NOMO-1 (cell line): Measurements from ENCODE around the gene FYB2.

ENCODE experiments used
- DNase-seq, 2 experiments: peaks; one replicate each; lab custom pipeline; 2025; ENCODE audit not compliant: unreplicated experiment in 2 of 2; lab: John Stamatoyannopoulos, UW

FYB2 gene

DNA sequence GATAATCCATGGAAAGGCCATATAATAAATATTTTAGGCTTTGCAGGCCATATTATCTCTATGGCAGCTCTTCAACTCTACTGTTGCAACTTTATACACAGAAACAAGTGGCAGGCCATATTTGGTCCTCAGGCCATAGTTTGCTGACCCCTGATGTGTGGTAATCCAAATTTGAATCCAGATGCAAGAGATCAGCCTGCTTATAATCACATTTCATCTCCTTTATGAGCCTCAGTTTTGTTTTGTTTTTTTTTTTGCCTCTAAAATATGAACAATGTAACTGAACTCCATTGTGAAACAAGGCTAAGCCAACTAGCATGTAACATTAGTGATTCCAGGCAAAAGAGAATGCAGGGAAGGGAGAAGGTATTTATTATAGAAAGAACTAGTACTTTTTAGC, 92.5 kb downstream of the FYB2 start:
- DNase-seq: no peak

DNA sequence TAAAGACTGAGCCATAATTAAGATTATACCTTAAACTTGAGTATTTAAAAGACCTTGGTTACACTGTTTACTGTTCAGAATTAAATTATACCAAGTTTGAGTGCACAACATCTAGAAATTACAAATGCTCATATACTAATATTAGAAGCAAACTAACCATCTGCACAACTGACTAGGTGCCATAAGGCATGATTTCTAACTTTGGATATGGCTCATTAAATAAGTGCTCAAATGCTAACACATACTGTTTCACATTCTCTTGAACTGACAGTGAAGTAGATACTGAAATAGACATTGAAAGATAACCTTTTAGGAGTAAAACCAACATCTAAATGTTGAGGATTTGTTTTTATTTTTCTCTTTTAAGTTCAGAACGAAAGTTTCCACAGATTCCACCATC, 100.0 kb downstream of the FYB2 start:
- no peak for DNase-seq

DNA sequence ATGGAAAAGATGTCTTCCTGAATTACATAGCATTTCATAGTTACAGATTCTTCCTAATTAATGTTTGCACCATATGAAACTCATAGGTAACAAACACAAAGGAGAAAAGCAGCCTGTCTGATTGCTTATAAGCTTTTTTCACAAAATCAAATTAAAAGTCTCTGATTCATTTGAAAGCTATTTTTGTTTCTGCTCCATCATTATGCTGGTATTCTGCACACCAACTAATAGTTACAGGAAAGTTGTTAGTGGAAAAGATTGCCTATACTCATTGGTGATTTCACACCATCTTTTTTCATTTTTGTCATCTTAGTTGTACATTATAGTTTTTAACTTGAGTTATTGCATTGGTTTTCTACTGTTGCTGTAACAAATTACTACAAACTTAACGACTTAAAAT, 104.0 kb downstream of the FYB2 start:
- no peak for DNase-seq

DNA sequence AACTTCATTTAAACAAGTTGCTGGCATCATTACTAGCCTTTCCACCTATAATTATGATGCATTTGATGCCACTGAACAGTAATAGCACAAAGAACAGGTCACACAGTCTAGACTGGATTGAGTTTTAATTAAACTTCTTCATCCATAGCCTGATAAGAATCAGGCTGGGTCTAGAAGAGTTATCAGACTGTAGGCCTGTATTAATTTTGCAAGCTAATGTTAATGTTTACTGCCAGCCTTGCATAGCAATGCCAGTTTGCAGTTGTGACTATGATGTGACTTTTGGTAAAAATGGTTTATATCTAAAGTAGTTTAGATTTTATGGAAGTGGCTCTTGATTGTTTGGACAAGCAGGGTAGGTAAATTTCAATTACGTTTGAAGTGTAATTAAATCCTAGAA, 106.1 kb downstream of the FYB2 start:
- no peak for DNase-seq

DNA sequence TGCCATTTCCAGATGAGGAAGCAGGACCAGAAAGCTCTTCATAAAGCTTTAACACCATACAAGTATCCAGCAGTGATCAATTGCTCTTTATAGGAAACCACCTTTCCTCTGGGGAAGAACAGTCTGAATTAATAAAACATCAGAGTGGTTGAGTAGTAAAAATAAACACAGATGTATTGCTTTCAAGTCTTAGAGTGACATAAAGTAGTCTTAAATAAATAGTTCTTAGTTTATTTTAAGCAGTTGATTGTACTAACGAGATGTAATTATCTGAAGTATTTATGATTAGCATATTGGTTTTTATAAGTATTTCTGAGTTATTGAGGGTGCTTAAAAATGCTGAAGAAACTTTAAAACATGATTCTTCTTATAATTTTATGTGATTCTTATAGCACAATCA, 107.1 kb downstream of the FYB2 start:
- no peak for DNase-seq

DNA sequence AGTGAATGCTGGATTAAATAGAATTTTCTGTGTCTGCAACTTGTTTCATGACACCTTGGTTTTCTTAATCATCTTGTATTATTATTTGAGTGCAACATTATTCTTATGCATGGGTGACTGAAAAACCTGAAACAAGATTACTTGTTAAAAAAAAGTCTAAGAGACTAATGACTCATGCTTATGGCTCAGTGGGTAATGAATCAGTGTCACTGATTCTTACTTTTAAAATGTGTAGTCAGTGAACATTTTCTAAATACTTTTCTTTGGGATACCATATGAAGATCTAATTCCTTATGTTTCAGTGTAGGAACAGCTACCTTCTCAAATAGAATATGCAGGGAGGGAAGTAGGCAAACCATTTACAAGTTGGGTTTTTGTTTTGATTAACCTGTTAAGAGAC, 108.6 kb downstream of the FYB2 start:
- DNase-seq: no peak

DNA sequence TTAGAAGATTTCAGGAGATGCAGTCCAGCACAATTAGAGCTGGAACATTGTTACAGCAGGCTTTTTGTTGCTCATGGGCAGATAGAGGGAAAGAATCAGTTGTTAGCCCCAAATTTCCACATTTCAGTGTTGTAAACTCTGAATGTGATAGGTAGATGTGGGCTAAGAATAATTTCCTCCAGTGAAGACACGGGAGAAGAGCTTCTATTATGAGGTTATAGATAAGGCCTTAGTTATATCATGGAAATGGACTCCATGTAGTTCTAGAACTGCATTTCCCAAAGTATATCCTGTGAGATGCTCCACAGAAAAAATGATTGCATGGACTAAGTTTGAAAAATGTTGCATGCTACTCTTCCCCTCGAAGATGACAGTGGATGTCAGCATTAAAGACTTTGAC, 109.2 kb downstream of the FYB2 start:
- DNase-seq: no peak

DNA sequence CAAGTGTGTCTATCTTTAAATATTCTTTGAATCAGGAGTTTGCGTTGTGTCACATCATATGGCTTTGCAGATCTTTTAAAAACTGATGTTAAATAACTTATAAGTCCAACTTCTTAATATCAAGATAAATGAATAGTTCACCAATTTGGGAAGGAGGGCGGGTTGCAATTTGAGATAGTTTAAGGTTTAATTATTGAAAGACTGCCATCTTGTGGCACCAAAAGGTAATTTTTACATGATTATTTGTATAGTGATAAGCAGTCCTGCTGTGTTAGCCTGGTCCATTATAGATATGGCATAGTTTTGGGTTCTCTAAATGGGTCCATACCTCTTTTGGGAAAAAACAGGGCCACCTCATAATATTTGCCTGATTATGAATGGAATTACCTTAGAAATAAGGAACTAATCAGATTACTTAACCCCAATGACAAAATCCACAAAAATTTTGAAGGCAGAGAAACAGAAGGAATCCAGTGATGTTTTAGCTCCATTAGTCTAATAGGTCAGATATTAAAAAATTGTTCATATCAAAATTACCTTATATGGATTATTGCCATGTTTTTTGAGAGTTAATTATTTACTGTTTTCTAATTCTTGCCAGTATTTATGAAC, 109.8 kb downstream of the FYB2 start:
- DNase-seq: peak; percentile 7 to 54

DNA sequence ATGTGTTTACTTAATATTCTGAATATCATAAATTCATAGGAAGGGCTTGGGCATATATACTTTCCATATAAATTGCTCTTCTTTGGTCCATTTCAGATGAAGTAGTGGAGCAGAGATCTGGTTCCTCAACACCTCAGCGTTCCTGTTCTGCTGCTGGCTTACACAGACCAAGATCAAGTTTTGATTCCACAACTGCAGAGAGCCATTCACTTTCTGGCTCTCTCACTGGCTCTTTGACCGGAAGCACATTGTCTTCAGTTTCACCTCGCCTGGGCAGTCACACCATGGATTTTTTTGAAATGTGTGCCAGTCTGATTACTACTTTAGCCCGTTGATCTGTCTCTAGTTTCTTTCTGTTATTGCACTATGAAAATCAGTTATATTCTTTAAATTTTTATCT, 111.8 kb downstream of the FYB2 start:
- DNase-seq: no peak

DNA sequence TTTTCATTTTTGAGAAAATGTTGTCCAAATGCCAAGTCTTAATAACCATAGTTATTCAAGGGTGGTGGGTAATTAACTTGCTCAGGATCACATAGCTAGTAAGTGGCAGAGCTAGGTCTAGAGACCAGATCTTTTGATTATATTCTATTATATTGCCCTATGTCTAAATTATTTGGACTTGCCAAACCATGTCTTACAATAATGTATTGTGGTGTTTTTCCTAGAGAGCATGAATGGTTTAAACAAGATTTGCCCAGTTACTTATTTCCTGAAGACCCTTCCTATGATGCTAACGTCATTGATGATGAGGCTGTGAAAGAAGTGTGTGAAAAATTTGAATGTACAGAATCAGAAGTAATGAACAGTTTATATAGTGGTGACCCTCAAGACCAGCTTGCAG, 115.5 kb downstream of the FYB2 start:
- DNase-seq: no peak

DNA sequence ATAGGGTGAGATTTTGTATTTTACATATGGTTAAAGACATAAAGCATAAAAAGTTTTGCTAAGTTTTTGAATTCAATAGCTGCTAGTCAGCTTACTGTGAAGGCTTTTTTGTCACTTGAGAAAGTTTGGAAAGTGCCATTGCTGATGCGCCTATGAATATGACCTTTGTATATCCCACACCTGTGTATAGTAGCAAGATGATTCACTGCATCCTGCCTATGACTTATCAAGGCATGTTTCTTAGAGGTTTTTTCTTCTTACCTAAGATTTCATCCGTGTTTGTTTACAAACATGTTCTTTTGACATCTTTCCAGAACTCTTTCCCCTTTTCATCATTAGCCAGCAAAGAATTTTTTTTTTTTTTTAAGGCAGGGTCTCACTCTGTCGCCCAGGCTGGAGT, 122.5 kb downstream of the FYB2 start:
- DNase-seq: no peak

DNA sequence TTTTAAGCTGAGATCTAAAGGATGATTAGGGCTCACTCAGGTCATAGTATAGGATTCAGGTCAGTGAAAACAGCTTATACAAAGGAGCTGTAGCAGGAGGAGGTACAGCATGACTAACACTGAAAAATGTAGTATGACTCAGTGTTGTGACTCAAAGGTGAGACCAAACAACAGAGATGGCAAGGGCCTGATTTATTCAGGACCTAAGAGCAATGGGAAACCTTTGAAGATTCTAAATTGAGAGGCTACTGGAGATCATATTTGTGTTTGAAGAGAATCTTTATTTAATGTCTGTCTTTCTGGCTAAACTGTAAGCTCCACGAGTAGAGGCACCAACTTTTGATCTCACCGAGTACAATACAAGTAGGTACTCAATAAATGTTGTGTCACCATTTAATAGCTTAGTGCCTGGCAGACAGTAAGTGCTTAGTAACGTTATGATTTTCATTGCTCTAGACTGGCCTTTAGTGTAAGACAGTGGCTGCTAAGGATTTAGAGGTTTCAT, 130.6 kb downstream of the FYB2 start:
- no peak for DNase-seq

DNA sequence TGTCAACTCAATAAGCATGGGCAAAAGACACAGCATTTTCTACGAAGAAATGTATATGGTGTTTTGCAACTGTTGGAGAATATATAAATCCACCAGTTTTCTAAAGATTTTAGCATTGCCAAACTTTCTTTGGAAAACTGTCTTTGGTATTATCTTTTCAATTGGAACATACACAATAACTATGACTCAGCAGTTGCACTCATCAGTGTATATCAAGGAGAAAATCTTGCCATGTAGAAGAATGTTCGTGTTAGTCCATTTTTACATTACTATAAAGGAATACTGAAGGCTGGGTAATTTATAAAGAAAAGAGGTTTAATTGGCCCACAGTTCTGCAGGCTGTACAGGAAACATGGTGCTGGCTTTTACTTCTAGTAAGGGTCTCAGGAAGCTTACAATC, 133.0 kb downstream of the FYB2 start:
- no peak for DNase-seq

DNA sequence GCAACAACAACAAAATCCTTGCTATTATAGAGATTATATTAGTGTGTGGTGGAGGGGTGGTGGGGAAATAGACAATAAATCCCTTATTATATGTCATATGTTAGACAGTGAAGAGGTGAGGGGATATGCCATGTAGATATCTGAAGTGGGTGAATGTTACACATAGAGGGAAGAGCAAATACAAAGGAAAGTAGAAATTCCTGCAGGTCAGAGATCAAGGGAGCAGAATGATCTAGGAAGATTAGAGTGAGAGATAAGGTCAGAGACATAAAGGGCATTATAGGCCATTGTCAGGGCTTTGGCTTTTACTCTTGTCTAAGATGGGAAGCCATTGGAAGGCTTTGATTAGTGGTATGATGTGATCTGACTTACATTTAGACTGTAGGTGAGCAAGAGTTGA, 135.6 kb downstream of the FYB2 start:
- no peak for DNase-seq

DNA sequence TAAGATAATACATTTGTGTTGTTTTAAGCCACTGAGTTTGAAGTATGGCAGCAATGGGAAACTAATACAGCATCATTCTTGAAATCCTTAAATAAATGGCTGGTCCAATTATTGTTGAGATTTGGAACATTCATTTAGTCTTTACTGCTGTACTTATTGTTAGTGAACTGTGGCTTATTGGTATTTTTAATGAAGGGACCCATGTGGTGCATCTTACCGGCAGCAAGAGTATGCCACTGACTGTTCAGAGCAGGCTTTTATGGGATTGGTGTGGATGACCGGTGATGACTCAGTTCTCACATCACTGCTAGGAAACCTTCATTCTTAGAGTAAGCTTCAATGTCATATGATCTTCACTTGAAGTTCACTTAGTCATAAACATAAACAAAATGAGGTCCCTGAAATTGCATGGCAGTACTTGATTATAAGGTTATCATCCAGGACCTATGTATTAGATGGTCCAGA, 142.6 kb downstream of the FYB2 start:
- no peak for DNase-seq

DNA sequence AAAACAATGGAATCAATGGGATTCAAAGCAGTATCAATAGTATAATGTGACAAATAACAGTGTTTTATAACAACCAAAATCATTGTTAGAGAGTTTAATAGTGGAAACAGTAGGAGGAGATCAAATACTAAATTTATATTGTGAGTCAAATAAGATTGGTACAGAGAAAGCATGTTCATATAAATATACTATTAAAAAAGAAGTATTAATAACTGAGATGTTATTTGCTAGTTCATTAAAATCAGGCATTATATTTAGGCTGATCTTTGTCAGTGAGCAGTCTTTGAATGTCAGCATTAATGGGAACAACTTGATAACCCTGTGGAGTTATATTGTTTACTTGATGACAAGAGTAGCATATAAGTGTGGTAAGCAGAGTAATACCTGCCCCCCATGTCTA, 143.4 kb downstream of the FYB2 start:
- no peak for DNase-seq

DNA sequence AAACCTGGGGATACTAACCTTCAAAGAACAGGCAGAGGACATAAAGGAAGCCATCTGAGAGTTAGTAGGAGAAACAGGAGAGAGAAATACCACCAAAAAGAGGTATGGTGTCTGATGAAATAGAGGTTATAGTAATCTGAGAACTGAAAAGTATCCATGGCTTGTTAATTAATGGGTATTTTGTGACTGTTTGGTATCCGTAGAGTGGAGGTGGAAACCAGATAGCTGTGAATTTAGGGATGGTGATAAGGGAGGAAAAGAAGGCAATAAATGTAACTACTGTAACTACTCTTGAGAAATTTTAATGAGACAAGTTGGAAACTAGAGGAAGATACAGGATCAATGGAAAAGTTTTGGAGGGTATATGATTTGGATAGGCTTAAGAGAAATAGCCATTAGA, 146.6 kb downstream of the FYB2 start:
- no peak for DNase-seq

DNA sequence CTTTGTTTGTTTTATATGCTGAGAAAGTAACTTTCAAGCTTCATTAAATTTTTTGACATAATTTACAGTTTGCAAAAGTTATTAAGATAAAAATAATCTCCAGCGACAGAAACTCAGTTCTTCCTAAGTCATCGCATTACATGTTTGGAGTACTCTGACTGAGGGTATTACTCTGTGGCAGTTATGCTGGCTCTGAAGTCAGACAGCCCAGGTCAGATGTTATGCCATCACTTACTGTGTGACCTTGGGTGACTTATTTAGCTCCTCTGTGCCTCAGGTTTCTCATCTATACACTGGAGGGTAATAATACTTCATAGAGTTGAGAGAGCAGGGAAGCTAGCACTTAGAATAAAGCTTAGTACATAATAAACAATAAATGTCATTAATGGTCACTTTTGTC, 147.7 kb downstream of the FYB2 start:
- DNase-seq: no peak

DNA sequence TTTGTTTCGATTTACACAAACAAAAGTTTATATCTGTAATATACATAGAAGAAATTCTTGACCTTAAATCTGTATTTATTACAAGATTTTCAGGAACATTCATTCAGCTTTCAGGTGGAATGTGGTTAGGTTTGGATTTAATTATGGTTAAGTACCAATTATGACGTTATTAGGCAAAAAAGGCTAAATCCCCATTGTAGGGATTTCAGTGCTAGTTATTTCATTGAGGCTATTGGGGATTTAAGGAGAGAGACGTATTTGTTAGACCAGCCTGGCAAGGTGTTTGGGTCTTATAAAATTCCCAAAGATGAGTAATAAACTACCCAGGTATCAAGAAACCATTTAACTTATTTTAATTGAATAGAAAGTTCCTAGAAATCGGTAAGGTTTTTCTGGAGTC, 148.1 kb downstream of the FYB2 start:
- no peak for DNase-seq

DNA sequence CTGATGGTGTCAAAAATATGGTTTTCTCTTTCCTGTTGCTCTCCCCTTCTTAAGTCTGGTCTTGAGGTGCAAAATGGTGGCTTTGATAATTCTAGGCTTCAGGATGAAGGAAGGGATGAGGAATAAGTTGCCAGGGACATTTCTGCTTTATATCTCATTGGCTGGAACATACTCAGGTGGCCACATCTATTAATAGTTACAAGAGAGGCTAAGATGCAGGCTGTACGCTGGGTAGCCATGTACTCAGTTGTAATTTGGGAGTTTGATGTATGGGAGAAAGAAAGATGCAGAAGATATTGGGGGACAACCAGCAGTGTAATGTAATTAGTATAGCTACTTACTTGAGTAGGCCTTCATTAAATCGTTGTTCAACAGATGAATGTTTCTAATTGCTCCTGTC, 148.9 kb downstream of the FYB2 start:
- no peak for DNase-seq
